Erythroblast (primary cell): ENCODE measurements around the gene KRTAP10-4.

Experiments
- DNase-seq, 2 experiments: peaks; one replicate each; lab custom pipeline; 2025; lab: John Stamatoyannopoulos, UW
- GATA1 ChIP-seq: IDR thresholded peaks from 2 replicates; pipeline ENCODE4 v1.6.1; 2011; ENCODE audit warnings: low read depth, mild to moderate bottlenecking, control low read depth, low read length, moderate library complexity
- POLR2A ChIP-seq: IDR thresholded peaks from 2 replicates; pipeline ENCODE4 v1.6.1; 2011; ENCODE audit warnings: mild to moderate bottlenecking, low read length

The KRTAP10-4 gene

DNA sequence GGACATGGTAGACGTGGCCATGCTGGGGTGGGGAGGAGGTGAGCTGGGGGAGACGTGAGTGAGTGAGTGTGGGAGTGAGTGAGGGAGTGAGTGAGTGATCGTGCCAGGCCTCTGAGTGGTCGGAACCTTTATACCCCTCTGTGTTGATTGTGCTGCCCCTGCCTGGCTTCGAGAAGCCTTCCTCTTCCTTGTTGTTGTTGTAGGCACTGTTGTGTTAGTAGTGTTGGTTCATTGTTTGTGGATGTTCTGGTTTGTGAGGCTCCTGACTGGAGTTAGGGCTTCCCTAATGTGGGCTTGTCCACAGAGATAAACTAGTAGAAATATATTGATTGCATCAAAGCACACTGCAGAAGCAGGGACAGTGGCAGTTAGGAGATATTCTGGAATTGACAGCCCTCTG is 14.8 kb upstream of the KRTAP10-4 start, which contains the start of gene KRTAP10-3:
TSS of gene KRTAP10-3 (minus strand) at position 101 of the 400 bp plus-strand sequence. CDS start at position 21, 80 bp downstream.
- no peak for DNase-seq
- TF ChIP-seq GATA1, result no peak
- TF ChIP-seq POLR2A, result no peak

DNA sequence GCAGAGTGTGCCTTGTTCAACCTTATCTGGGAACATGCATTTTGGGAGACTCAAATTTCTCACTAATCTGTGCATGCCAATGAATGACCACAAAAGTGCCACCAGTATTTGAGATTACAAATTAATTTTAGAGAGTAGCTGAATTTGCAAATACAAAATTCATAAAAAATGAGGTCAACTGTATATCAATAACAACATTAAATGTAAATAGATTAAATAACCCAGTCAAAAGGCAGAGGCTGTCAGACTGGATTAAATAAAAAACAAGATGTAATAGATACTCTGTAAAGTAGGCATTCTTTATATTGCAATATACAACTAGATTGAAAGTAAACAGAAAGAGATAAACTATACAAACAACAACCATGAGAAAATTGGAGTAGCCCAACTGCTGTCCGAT is 9.4 kb upstream of the KRTAP10-4 start:
- no peak for DNase-seq
- TF ChIP-seq GATA1, result no peak
- TF ChIP-seq POLR2A, result no peak

DNA sequence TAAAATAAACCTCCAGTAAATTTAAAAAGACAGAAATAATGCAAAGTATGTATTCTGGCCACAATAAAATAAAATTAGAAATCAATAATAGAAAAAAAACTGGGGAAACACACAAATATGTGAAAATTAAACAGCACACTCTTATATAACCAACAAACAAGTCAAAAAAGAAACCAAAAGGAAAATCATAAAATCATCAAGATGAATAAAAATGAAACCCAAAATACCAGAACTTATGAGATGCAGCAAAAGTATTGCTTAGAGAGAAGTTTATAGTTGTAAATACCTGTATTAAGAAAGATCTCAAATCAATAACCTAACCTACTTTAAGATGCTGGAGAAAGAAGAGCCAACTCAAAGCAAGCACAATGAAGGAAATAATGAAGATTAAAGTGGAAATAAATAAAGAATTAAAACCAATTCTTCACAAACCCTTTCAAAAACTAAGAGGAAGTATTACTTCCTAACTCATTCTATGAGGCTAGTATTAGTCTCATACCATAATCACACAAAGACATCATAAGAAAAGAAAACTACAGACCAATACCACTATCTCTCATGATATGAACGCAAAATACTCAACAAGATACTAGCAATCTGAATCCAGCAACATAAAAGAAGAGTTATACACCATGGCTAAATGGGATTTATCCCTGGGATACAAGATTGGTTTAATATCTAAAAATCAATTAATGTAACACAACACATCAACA is 8.5 kb upstream of the KRTAP10-4 start:
- no peak for DNase-seq
- TF ChIP-seq GATA1, result no peak
- TF ChIP-seq POLR2A, result no peak

DNA sequence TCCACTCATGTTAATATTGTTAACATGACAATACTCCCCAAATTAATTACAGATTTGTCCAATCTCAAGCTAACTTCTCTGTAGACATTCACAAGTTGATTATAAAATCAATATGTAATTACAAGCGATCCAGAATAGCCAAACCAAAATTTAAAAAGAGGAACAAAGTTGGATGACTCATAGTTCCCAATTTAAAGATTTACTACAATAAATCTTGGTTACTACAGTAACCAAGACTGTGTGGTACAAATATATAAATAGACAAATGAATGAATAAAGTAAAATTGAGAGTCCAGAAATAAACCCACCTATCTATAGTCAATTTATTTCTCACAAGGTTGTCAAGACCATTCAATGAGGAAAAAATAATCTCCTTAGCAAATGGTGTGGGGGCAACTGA is 7.1 kb upstream of the KRTAP10-4 start:
- no peak for DNase-seq
- TF ChIP-seq GATA1 (no peak), POLR2A (no peak)

DNA sequence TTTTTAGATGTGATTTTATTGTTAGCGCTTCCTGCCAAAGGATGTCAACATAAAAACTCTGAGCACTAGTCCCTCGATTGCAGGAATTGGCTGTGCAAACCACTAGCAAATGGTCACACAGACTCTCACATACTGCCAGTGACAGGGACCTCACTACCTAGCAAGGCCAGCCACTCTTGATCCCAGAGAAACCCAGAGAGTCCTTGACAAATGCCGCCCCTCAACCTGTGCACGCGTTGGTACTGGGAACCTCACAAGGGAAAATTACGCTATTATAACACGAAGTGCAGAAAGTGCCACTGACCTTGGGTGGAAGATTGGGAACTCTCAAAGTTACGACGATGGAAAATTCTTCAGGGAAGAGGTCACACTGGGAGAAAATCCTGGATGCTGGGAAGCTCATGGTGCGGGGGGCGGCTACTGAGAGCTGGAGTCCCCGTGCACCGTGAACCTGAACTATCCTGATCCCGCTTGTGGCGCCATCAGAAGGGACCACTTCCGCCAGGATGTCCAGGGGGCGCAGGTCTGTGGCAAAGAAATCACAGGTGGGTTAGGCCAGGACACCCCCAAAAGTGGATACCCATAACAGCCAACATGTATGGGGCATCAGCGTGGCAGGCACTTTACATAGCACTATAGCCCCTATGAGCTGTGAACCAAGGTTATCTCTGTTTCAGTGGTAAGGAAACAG is 5.9 kb upstream of the KRTAP10-4 start:
- DNase-seq, result no peak
- no peak for TF ChIP-seq GATA1
- no peak for TF ChIP-seq POLR2A

DNA sequence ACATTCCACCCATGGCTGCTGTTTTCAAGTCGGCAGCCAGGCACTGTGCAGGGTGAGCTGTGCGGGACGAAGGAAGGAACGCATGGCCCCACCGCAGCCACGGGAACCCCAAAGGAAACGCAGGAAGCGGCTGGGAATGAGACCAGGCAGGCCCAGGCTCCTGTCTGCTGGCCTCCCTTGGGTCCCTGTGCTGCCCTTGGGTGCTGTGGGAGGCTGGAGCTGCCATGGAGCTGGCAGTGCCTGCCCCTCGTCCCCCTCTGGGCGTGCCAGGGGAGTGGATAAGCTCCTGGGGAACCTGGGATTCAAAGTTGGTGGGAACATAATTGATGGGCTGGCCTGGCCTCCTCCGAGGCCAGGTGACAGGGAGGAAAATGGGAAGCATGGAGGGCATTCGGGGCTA is 5.3 kb upstream of the KRTAP10-4 start:
- TF ChIP-seq GATA1 (no peak), POLR2A (no peak)
- DNase-seq, result no peak

DNA sequence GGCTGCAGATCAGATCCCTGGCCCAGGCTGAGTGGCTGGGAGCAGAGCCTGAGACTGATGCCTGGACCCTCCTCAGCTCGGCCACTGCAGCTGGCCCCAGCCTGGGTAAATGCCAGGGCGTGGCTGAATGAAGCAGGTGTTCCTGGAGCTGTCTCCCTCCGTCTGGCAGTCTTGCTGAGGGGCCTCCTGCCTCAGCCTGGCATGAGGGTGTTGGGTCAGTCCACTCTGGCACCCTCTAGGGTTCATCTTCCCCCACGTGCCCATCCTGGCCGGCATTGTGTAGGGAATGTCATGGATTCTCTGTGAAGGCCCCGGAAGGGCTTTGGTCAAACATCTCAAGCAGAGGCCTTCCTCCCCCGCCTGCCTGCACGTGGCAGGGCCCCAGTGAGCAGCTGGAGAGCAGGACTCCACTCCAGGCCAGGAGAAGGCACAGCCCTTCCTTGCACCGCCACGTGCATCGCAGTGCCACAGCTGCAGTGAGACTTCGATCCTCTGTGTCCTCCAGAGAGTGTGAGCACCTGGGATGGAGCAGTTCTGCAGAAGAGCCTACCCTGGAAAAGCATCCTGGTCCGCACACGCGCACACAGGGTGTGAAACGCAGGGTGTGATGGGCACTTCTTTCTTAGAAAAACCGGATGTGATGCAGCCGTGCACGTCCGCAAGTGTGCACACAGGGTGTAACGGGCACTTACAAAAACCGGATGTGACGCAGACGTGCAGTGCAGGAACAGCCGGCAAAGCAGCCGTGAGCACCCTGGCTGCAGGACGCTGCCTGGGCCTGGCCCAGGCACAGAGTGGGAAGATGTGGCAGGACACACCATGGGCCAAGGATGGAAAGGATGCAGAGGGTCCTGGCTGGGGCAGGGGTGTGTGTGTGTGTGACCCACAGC is 4.6 kb upstream of the KRTAP10-4 start:
- TF ChIP-seq GATA1 (no peak), POLR2A (no peak)
- no peak for DNase-seq

DNA sequence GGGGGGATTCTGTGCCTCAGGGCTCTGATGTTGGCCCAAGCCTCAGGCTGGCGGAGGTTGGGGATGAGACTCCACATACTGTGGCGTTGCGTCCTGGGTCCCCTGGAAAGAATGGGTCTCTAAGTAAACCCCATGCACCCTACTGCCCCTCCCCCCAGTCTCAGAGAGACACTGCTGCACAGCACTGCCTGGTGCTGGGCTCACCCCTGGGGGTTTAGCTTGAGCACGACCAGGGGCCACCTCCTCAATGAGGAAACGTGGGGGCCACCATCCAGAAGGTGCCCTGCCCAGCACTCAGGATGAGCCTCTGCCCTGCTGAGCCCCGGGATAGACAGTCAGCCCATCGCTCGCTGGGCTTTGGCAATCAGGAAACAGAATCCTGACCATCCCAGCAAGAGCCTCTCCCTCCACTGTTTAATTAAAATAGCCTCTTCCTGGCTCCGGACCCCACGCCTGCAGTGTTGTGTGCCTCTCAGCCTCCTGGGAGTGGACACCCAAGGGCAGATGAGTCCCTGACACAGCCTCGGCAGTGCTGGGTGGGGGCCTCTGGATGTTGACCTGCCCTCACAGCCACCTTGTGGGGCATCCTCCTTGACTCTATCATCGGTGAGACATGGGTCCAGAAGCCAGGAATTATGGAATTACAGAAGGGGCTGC is 3.5 kb upstream of the KRTAP10-4 start:
- DNase-seq, result no peak
- TF ChIP-seq GATA1 (no peak), POLR2A (no peak)

DNA sequence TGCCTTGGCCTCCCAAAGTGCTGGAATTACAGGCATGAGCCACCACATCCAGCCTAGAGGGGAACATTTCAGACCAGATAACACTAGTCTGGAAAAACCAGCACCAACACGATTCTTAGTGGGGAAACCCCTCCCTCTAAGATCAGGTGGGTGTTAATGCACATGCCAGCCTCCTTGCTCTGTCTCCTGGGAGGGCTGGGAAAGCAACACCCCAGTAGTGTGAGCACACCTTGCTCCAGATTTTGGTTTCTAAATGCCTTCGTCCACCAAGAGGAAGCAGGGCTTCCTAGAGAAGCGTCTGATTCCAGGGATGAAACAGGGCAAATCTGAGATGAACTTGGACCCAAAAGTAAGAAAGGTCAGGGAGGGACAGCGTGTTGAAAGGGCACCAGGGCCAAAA is 2.2 kb upstream of the KRTAP10-4 start:
- no peak for DNase-seq
- TF ChIP-seq GATA1 (no peak), POLR2A (no peak)

DNA sequence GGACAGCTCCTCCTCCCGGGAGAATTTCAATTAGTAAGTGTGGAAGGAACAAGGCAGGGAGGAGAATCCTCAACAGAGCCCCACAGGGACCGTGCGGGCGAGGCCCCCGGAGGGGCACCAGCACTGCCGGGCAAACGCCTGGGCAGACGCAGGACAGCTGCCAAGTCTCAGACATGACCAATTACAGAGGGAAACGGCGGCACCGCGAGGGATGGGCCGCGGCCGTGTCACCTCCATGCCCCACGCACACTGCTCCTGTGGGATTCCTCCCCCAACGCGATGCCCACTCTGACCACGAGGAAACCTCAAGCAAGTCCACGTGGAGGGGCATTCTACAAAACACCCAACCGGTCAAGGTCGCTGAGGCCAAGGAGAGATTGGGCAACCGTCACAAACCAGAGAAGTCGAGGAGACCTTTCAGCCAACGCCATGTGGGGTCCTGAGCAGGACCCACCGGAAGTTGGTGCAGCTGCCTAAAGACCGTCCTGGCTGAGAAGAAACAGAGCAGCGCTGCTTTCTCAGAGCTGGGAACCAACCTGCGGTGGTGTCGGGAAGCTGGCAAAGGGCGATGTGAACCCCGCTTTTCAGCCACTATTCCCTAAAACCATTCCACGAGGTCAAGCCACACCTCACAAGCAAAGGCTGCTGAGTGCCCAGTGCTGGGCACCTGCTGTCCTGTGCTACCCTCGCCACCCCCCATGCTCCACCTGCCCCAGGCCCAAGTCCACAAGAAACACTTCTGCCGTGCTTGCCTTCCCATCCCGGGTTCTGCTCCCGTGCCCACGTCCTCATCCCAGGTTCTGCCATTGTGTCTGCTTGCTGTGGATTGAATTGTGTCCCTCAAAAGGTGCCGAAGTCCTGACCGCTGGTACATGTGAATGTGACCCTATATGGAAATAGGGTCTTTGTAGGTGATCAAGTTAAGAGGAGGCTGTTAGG is 1.4 kb upstream of the KRTAP10-4 start:
- TF ChIP-seq GATA1 (no peak), POLR2A (no peak)
- DNase-seq, result no peak

DNA sequence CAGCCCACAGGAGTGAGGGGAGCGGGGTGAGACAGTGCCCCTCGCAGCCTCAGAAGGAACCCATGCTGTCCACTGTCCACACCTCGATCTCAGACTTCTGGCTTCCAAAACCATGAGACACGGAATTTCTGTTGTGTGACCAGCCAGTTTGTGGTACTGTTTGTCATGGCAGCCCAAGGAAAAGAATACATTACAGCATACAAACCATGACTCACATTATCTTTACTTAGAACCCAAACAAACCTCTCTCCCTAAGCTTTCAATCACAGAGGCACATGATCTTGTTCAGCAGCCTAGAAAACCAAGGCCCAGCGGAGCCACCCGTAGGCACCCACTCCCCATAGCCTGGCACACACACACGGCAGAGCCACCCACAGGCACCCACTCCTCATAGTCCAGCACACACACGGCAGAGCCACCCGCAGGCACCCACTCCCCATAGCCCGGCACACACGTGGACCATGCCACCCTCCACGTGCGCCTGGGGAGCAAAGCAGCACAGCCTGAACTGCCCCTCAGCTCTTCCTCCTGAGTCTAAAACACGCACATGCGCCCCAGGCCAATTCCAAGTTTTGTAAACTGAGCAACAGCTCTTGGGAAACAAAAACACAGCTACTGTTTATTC is 458 bp upstream of the KRTAP10-4 start:
- no peak for DNase-seq
- TF ChIP-seq GATA1 (no peak), POLR2A (no peak)
